SU-DHL-6 (cell line): ENCODE measurements around the gene TAOK2.

Experiments
- H2AFZ ChIP-seq: fragments of 200-600 bp; sonication (generic); 2 replicates; pipeline ENCODE4 v1.6.1; 2014; ENCODE audit warnings: low read depth, mild to moderate bottlenecking, moderate library complexity, mixed read lengths, antibody characterized with exemption, low read length; ENCODE audit not compliant: severe bottlenecking
- H3F3A ChIP-seq: fragments of 200-600 bp; shearing (Covaris generic); 2 replicates; pipeline ENCODE4 v1.6.0; 2016; ENCODE audit warnings: antibody characterized with exemption, mild to moderate bottlenecking; ENCODE audit not compliant: insufficient read depth
- H3K27ac ChIP-seq: fragments of 200-600 bp; sonication (generic); 2 replicates; pipeline ENCODE4 v1.5.1; 2016; ENCODE audit warnings: low read depth, mild to moderate bottlenecking, low read length, moderate library complexity, mixed read lengths
- H3K27me3 ChIP-seq: fragments of 200-600 bp; sonication (generic), shearing (Covaris generic); 2 replicates; pipeline ENCODE4 v1.6.0; 2014; ENCODE audit warnings: mild to moderate bottlenecking, low read length
- H3K36me3 ChIP-seq: fragments of 200-600 bp; sonication (generic); 2 replicates; pipeline ENCODE4 v1.6.1; 2014; ENCODE audit warnings: mild to moderate bottlenecking, low read length, mixed read lengths
- H3K4me2 ChIP-seq: fragments of 300-600, 200-600 bp; shearing (Covaris generic), sonication (generic); 2 replicates; pipeline ENCODE4 v1.6.0; 2014; ENCODE audit warnings: low read length, low read depth, mild to moderate bottlenecking; ENCODE audit not compliant: poor library complexity, severe bottlenecking
- H3K4me3 ChIP-seq: fragments of 200-600 bp; sonication (generic); 2 replicates; pipeline ENCODE4 v1.5.1; 2014; ENCODE audit warnings: antibody characterized with exemption, low read length, mild to moderate bottlenecking, mixed read lengths; ENCODE audit not compliant: insufficient read depth, poor library complexity, severe bottlenecking
- H3K79me2 ChIP-seq: fragments of 200-600 bp; sonication (generic); 2 replicates; pipeline ENCODE4 v1.6.1; 2014; ENCODE audit warnings: mild to moderate bottlenecking, low read length, moderate library complexity; ENCODE audit not compliant: insufficient read depth
- H3K9ac ChIP-seq: fragments of 200-600 bp; sonication (generic); 2 replicates; pipeline ENCODE4 v1.7.0; 2014; ENCODE audit warnings: mild to moderate bottlenecking, low read length
- H3K9me2 ChIP-seq: fragments of 200-600 bp; sonication (generic); replicated peaks from 2 replicates; pipeline ENCODE4 v1.6.1; 2014; ENCODE audit warnings: low read length; ENCODE audit not compliant: insufficient read depth
- H3K9me3 ChIP-seq: fragments of 200-600 bp; sonication (generic); 2 replicates; pipeline ENCODE4 v1.6.1; 2014; ENCODE audit warnings: low read length, mixed read lengths; ENCODE audit not compliant: insufficient read depth
- H4K20me1 ChIP-seq: fragments of 200-600 bp; sonication (generic); 2 replicates; pipeline ENCODE4 v1.6.1; 2014; ENCODE audit warnings: low read depth, mild to moderate bottlenecking, antibody characterized with exemption, low read length, moderate library complexity, mixed read lengths
- EZH2phosphoT487 ChIP-seq: fragments of 200-600 bp; sonication (generic), shearing (Covaris generic); conservative IDR thresholded peaks from 2 replicates; pipeline ENCODE4 v1.6.1; 2018; ENCODE audit warnings: mild to moderate bottlenecking, antibody characterized with exemption, low read length, moderate library complexity, mixed read lengths
- TF ChIP-seq, protein P1 (sequence below): fragments of 200-600 bp; sonication (generic); IDR thresholded peaks from one replicate; pipeline ENCODE4 v1.5.1; 2017; ENCODE audit warnings: antibody characterized with exemption, mild to moderate bottlenecking, low read length, moderate library complexity; ENCODE audit not compliant: insufficient read depth, poor library complexity, severe bottlenecking

TAOK2 gene

DNA sequence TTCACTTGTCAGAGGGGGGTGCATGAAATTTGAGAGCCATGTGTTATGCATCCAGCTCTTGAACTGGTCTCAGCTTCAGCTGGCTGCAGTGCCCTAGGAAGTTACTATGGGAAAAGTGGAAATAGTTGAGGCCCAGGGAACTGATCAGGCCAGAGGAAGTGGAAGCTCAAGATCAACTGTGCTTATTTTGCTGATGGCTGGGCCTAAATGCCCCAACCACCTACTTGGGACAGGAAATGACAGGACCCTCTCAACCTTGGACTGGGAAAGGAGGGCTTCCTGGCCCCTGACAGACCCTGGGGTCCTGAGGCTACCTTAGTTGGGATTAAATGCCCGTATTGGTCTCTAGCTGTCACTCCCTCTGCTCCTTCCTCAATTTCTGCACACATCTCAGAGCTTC is 1.2 kb upstream of the TAOK2 start:
- H3K4me3 ChIP-seq: no peak overlapping the region
- peak overlapping the region; percentile 12; the same call in 1 of the 2 replicates for H3K27ac ChIP-seq
- no peaks in the 10 kb centered on the region for H3K36me3 ChIP-seq
- no peaks in the 10 kb centered on the region for H3K9me2 ChIP-seq
- no peak overlapping the region for H2AFZ ChIP-seq
- peaks cover 36% of the 10 kb centered on the region for H3K79me2 ChIP-seq
- peaks cover 16% of the 10 kb centered on the region for H3F3A ChIP-seq
- no peaks in the 10 kb centered on the region for H3K27me3 ChIP-seq
- H3K9me3 ChIP-seq: no peaks in the 10 kb centered on the region
- H3K9ac ChIP-seq: no peak overlapping the region
- no peak overlapping the region for H3K4me2 ChIP-seq
- no peak for TF ChIP-seq EZH2phosphoT487
- TF ChIP-seq, protein P1, sequence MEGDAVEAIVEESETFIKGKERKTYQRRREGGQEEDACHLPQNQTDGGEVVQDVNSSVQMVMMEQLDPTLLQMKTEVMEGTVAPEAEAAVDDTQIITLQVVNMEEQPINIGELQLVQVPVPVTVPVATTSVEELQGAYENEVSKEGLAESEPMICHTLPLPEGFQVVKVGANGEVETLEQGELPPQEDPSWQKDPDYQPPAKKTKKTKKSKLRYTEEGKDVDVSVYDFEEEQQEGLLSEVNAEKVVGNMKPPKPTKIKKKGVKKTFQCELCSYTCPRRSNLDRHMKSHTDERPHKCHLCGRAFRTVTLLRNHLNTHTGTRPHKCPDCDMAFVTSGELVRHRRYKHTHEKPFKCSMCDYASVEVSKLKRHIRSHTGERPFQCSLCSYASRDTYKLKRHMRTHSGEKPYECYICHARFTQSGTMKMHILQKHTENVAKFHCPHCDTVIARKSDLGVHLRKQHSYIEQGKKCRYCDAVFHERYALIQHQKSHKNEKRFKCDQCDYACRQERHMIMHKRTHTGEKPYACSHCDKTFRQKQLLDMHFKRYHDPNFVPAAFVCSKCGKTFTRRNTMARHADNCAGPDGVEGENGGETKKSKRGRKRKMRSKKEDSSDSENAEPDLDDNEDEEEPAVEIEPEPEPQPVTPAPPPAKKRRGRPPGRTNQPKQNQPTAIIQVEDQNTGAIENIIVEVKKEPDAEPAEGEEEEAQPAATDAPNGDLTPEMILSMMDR: no peak
- H4K20me1 ChIP-seq: no peaks in the 10 kb centered on the region

DNA sequence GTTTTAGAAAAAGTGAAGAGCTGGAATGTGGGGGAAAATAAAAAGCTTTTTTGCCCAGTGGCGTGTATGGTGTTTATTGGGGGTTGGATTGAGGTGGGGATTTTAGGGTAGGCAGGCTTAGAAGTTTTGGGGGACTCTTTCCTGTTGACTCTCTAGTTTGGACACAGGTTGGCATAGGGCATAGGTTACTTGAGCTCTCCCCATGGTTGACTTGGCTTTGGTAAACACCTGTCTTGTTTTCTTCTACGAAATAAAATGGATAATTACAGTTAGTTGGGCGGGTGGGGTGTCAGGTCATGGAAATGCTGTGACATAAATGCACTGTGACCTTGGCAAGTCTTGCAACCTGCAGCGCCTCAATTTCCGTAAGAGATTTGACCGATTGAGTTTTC is 680 bp upstream of the TAOK2 start:
- Histone ChIP-seq H4K20me1 (no peaks in the 10 kb centered on the region), H3K9ac (no peak overlapping the region), H3F3A (peaks cover 16% of the 10 kb centered on the region), H3K27ac (peak overlapping the region; percentile 12; the same call in 1 of the 2 replicates), H3K4me2 (no peak overlapping the region), H2AFZ (no peak overlapping the region), H3K79me2 (peaks cover 37% of the 10 kb centered on the region), H3K4me3 (no peak overlapping the region), H3K27me3 (no peaks in the 10 kb centered on the region), H3K9me3 (no peaks in the 10 kb centered on the region), H3K36me3 (no peaks in the 10 kb centered on the region), H3K9me2 (no peaks in the 10 kb centered on the region)
- TF ChIP-seq EZH2phosphoT487: no peak
- TF ChIP-seq, protein P1: no peak

DNA sequence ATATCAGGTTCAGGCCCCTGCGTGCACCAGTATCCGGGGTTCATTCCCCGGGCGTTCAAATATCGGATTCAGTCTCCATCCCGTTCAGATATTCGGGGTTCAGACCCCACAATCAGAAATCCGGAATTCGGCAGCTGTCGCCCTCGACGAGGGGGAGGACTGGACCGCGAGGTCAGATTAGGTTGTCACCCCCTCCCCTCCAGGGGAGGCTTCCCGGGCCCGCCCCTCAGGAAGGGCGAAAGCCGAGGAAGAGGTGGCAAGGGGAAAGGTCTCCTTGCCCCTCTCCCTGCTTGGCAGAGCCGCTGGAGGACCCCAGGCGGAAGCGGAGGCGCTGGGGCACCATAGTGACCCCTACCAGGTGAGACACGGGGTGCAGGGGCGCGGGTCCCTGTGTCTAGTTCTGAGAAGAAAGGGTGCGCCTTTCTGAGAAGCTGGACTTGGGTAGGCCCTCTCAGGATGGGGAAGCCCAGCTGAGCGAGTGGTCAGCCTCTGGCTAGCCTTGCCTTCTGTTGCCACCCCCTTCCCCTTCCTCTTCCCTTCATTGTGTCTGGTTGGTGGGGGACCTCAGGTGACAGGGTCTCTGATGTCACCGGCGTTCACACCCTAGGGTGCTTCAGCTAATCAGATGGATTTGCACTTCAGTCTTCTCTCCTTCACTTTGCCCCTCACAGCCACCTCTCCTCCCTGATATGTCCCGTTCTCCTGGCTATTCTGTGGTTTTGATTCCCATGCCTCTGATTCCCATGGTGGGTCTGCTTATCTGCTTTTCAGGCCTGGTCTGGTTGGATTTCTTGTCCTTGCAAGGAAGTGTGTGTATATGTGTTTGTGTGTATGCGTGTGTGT is 844 bp downstream of the TAOK2 start:
- Histone ChIP-seq H2AFZ (peak overlapping the region; percentile 67), H3K4me2 (peak overlapping the region; percentile 78), H3K9ac (peak overlapping the region; percentile 97), H3K9me3 (no peaks in the 10 kb centered on the region), H3K27ac (peak overlapping the region; percentile 68), H3F3A (peaks cover 16% of the 10 kb centered on the region), H3K27me3 (no peaks in the 10 kb centered on the region), H3K79me2 (peaks cover 37% of the 10 kb centered on the region), H4K20me1 (no peaks in the 10 kb centered on the region), H3K4me3 (peak overlapping the region; percentile 82), H3K36me3 (0 out of 2 replicates have a peak, but pooled peaks cover 2% of the 10 kb centered on the region), H3K9me2 (no peaks in the 10 kb centered on the region)
- TF ChIP-seq EZH2phosphoT487: no peak
- TF ChIP-seq, protein P1: no peak
